B cell (primary cell): ENCODE results near the gene TKTL2. TPM values are rescaled to one million over a fixed set of nuclear protein-coding genes. Genes with fewer than 3 reads are reported as not detected.

ENCODE experiments used
- ATAC-seq: fragments of 200-7000 bp; cut with Tn5 transposase; one replicate; pipeline ENCODE4 v1.10.0; 2021; ENCODE audit warnings: low read depth, mild to moderate bottlenecking, moderate number of reproducible peaks, moderate library complexity
- CTCF ChIA-PET: fragments of 350-600 bp; sonication (Branson Sonifier 250); formaldehyde crosslinking; loops from one replicate; lab custom pipeline; 2021; ENCODE audit warnings: antibody characterized with exemption, inconsistent platforms; lab: Charles Lee
- POLR2A ChIA-PET: fragments of 350-600 bp; sonication (Branson Sonifier 250); formaldehyde crosslinking; loops from one replicate; lab custom pipeline; 2021; ENCODE audit warnings: antibody characterized with exemption; lab: Charles Lee
- DNase-seq: peaks from one replicate; pipeline ENCODE4 v3.0.0; 2013
- H2AFZ ChIP-seq: 2 replicates; pipeline ENCODE4 v1.6.1; 2012; ENCODE audit warnings: mild to moderate bottlenecking, low read depth, low read length; ENCODE audit not compliant: insufficient read depth, poor library complexity, severe bottlenecking
- H3K27ac ChIP-seq, 2 donors: 1 replicate in 1 of 2; 2 replicates in 1 of 2; pipeline ENCODE4 v1.5.1; 2012 to 2013; ENCODE audit warnings: low read length in 2 of 2, mild to moderate bottlenecking in 2 of 2, moderate library complexity in 1 of 2
- H3K27me3 ChIP-seq, 4 experiments: fragments of 200-600 bp in 1 of 4; sonication (generic) in 1 of 4; replicated peaks in 1 of 4; 1 replicate in 2 of 4; 2 replicates in 2 of 4; pipeline versions ENCODE4 v1.6.1 to v1.7.0; 2013 to 2016; ENCODE audit warnings: low read length in 3 of 4, mild to moderate bottlenecking in 2 of 4, mixed read lengths in 1 of 4, moderate library complexity in 1 of 4; ENCODE audit not compliant: insufficient read depth in 4 of 4, control insufficient read depth in 3 of 4; ENCODE audit errors: control extremely low read depth in 1 of 4
- H3K36me3 ChIP-seq, 2 experiments: replicated peaks in 1 of 2; 1 replicate in 1 of 2; 2 replicates in 1 of 2; pipeline versions ENCODE4 v1.6.1 to v1.7.1; 2013; ENCODE audit warnings: low read length in 1 of 2; ENCODE audit not compliant: insufficient read depth in 2 of 2, control insufficient read depth in 1 of 2; ENCODE audit errors: control extremely low read depth in 1 of 2, extremely low read depth in 1 of 2
- H3K4me1 ChIP-seq, 2 donors: fragments of 200-600 bp in 1 of 2; sonication (generic) in 1 of 2; 1 replicate in 1 of 2; 2 replicates in 1 of 2; pipeline versions ENCODE4 v1.5.1 to v1.6.1; 2013 to 2017; ENCODE audit warnings: low read length in 2 of 2; ENCODE audit not compliant: control insufficient read depth in 2 of 2, insufficient read depth in 2 of 2
- H3K4me2 ChIP-seq: replicated peaks from 2 replicates; pipeline ENCODE3; 2012; ENCODE audit warnings: mild to moderate bottlenecking, low read depth, low read length; ENCODE audit not compliant: poor library complexity, severe bottlenecking
- H3K4me3 ChIP-seq, 5 experiments: fragments of 200-600 bp in 1 of 5; sonication (generic) in 1 of 5; 1 replicate in 3 of 5; 2 replicates in 2 of 5; pipeline versions ENCODE4 v1.5.1 to v1.7.0; 2011 to 2016; ENCODE audit warnings: low read length in 4 of 5, mild to moderate bottlenecking in 4 of 5, low read depth in 2 of 5, control low read depth in 1 of 5, moderate library complexity in 1 of 5; ENCODE audit not compliant: insufficient read depth in 1 of 5; ENCODE audit errors: control extremely low read depth in 1 of 5, extremely low read depth in 1 of 5
- H3K79me2 ChIP-seq: fragments of 200-600 bp; sonication (generic); one replicate; pipeline ENCODE4 v1.6.0; 2016; ENCODE audit warnings: low read length; ENCODE audit not compliant: control insufficient read depth, insufficient read depth
- H3K9ac ChIP-seq: fragments of 200-600 bp; sonication (generic); 2 replicates; pipeline ENCODE4 v1.6.1; 2017; ENCODE audit warnings: mild to moderate bottlenecking, low read length, moderate library complexity
- H3K9me3 ChIP-seq, 3 donors: one replicate each; pipeline versions ENCODE4 v1.6.1 to v1.7.1; 2013; ENCODE audit warnings: low read length in 2 of 3; ENCODE audit not compliant: control insufficient read depth in 2 of 3, insufficient read depth in 1 of 3; ENCODE audit errors: control extremely low read depth in 1 of 3
- H4K20me1 ChIP-seq: 2 replicates; pipeline ENCODE4 v1.6.0; 2012; ENCODE audit warnings: mild to moderate bottlenecking, low read length; ENCODE audit not compliant: insufficient read depth, control insufficient read depth, poor library complexity, severe bottlenecking
- H3K27ac Mint-ChIP-seq: one replicate; pipeline ENCODE4 v1.8.0; 2021; ENCODE audit warnings: mixed read lengths
- H3K27me3 Mint-ChIP-seq: one replicate; pipeline ENCODE4 v1.8.0; 2021; ENCODE audit warnings: mixed read lengths
- H3K4me1 Mint-ChIP-seq: one replicate; pipeline ENCODE4 v1.8.0; 2021; ENCODE audit warnings: mixed read lengths
- H3K4me3 Mint-ChIP-seq: one replicate; pipeline ENCODE4 v1.8.0; 2021; ENCODE audit warnings: mixed read lengths
- H3K9me3 Mint-ChIP-seq: one replicate; pipeline ENCODE4 v1.8.0; 2022; ENCODE audit warnings: mixed read lengths; ENCODE audit not compliant: insufficient read depth
- EZH2 ChIP-seq: IDR thresholded peaks from 2 replicates; pipeline ENCODE4 v1.6.1; 2012; ENCODE audit warnings: borderline replicate concordance, low read depth, mild to moderate bottlenecking, moderate library complexity, low read length; ENCODE audit not compliant: insufficient read depth, poor library complexity, severe bottlenecking
- whole genome bisulfite sequencing: methylation state at CpG from one replicate; pipeline ENCODE4 v1.1.5; 2013; ENCODE audit warnings: missing lambda C conversion rate; ENCODE audit not compliant: insufficient coverage; 5-methylcytosine and 5-hydroxymethylcytosine counted together
- intact Hi-C: fragments of 100-400 bp; cut with micrococcal nuclease; formaldehyde crosslinking; loops from one replicate; pipeline ENCODE4 v1.10.0; 2022
- polyA plus RNA-seq: library from polyadenylated mRNA; depleted of rRNA; stranded (reverse); fragments of >200 nt; gene quantifications from 2 replicates; pipeline ENCODE4 v1.2.3, GENCODE V29; 2012
- total RNA-seq, 2 donors: library from RNA; stranded (reverse); fragments of 120-200 nt in 1 of 2; gene quantifications; 1 replicate in 1 of 2; 2 replicates in 1 of 2; pipeline versions ENCODE4 v1.2.3 to v1.2.4, GENCODE V29; 2013 to 2022
- TF ChIP-seq, protein P1 (sequence below): fragments of 200-600 bp; IDR thresholded peaks from one replicate; pipeline ENCODE4 v1.8.0; 2022; ENCODE audit warnings: antibody characterized with exemption, mild to moderate bottlenecking

TKTL2 gene
- total and polyA plus RNA-seq, 2 donors (not counting 1 experiment from before 2014, with no cell fraction given): 0.16 to 0.27 TPM

GRCh38 chr4:163484906-163485305, 11.4 kb upstream of the TKTL2 start:
- no peak overlapping the region for H3K4me3 Mint-ChIP-seq
- H3K4me2 ChIP-seq: no peak overlapping the region
- H3K27me3 ChIP-seq: no peaks in the 10 kb centered on the region
- peaks cover 7% of the 10 kb centered on the region for H3K4me1 Mint-ChIP-seq
- no peaks in the 10 kb centered on the region for H3K9me3 Mint-ChIP-seq
- CTCF ChIA-PET: interaction anchor here (0.7 to 5.1 kb wide), 12 partner anchors 10 to 1246 kb away, joined by 3 to 155 read pairs (median 5); partner anchors contain the start of gene TMA16
- H2AFZ ChIP-seq: no peak overlapping the region
- H3K9ac ChIP-seq: no peak overlapping the region
- ATAC-seq: peak; percentile 82
- no peak overlapping the region for H3K27ac ChIP-seq
- POLR2A ChIA-PET: no interaction called here
- H3K4me1 ChIP-seq: peaks cover 18 to 27% of the 10 kb centered on the region in 2 donors
- no peaks in the 10 kb centered on the region for H4K20me1 ChIP-seq
- intact Hi-C loops: loop anchor here (1.0 to 2.0 kb wide), 7 partner anchors 9 to 528 kb away; partner anchors contain the start of gene TMA16
- no peaks in the 10 kb centered on the region for H3K36me3 ChIP-seq
- no peak for TF ChIP-seq EZH2
- TF ChIP-seq, protein P1, sequence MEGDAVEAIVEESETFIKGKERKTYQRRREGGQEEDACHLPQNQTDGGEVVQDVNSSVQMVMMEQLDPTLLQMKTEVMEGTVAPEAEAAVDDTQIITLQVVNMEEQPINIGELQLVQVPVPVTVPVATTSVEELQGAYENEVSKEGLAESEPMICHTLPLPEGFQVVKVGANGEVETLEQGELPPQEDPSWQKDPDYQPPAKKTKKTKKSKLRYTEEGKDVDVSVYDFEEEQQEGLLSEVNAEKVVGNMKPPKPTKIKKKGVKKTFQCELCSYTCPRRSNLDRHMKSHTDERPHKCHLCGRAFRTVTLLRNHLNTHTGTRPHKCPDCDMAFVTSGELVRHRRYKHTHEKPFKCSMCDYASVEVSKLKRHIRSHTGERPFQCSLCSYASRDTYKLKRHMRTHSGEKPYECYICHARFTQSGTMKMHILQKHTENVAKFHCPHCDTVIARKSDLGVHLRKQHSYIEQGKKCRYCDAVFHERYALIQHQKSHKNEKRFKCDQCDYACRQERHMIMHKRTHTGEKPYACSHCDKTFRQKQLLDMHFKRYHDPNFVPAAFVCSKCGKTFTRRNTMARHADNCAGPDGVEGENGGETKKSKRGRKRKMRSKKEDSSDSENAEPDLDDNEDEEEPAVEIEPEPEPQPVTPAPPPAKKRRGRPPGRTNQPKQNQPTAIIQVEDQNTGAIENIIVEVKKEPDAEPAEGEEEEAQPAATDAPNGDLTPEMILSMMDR: peak; percentile 88
- no peak overlapping the region for H3K27ac Mint-ChIP-seq
- WGBS: 7% methylated on average over 3 of the region's 4 CpGs
- H3K79me2 ChIP-seq: no peaks in the 10 kb centered on the region
- H3K9me3 ChIP-seq: no peaks in the 10 kb centered on the region
- DNase-seq: peak; percentile 80
- H3K4me3 ChIP-seq: no peak overlapping the region
- no peaks in the 10 kb centered on the region for H3K27me3 Mint-ChIP-seq

DNA sequence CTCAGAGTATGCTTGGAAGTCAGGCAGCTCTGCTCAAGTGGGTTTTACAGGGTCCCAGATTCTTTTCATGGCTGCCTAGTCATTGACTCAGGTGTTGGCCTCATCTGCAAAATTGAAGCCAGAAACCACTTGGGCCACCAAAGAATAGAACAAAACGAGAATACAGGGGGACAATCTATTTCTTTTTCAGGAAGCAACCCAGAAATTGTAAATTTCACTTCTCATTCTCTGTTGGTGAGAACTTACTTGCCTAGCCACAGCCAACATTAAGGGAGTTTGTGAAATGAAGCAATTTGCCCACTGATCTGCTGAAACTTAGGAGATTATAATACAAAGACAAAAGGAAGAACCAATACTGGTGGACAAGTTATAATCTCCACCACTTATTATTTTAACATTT, 8.6 kb upstream of the TKTL2 start:
- Histone ChIP-seq H3K9me3 (no peaks in the 10 kb centered on the region), H3K36me3 (no peaks in the 10 kb centered on the region), H3K79me2 (no peaks in the 10 kb centered on the region), H3K27me3 (no peaks in the 10 kb centered on the region), H3K9ac (peak overlapping the region; percentile 25), H3K4me3 (peak overlapping the region in 1 of 5 experiments; percentile 22), H3K27ac (peak overlapping the region; percentile 27 to 58), H3K4me1 (peaks cover 18 to 27% of the 10 kb centered on the region in 2 donors), H2AFZ (peak overlapping the region; percentile 57), H3K4me2 (peak overlapping the region; percentile 62), H4K20me1 (no peaks in the 10 kb centered on the region)
- Mint-ChIP-seq H3K27me3 (no peaks in the 10 kb centered on the region), H3K4me3 (peak overlapping the region; percentile 64), H3K9me3 (no peaks in the 10 kb centered on the region), H3K4me1 (peaks cover 5% of the 10 kb centered on the region), H3K27ac (peak overlapping the region; percentile 73)
- DNase-seq (peak; percentile 66), ATAC-seq (peak; percentile 47)
- intact Hi-C loops: no loop called here
- ChIA-PET POLR2A (no interaction called here), CTCF (interaction anchor here (0.7 to 1.8 kb wide), 6 partner anchors 61 to 1249 kb away, joined by 3 to 15 read pairs (median 5); no protein-coding TSS in a partner anchor)
- TF ChIP-seq, protein P1: no peak
- no peak for TF ChIP-seq EZH2
- WGBS: no CpG with 5 or more reads among the region's 1 CpG
